ENCODE measurements around the gene MFRP. TPM values are rescaled to one million over a fixed set of nuclear protein-coding genes. Genes with fewer than 3 reads are reported as not detected.

Gene MFRP
- total RNA-seq, 1 experiment from 2014 or later, result not detected

DNA sequence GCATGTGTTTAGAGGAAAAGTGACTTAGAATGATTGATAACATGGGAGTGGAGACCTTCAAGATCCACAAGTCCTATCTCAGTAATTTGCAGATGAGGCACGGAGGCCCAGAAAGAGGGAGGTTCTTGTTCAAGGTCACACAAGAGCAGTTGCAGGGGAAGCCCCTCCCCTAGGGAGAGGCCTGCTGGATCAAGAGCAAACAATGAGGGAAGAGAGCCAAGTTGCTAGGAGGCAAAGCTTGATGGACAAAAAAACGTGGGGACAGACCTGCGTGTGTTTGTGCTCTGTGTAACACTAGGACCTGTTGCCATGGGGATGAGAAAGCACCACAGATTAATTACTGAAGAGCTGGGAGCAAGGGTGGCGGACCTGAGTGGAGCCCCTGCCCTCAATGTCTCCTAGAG is 6.4 kb upstream of the MFRP start:
- Mint-ChIP-seq H3K4me3 (ENCODE audit: low read depth, unreplicated experiment) (no peak overlapping the region), H3K4me1 (ENCODE audit: low read depth, unreplicated experiment) (peaks cover 8% of the 10 kb centered on the region), H3K36me3 (ENCODE audit: insufficient read depth, unreplicated experiment) (no peaks in the 10 kb centered on the region), H3K27ac (ENCODE audit: unreplicated experiment) (no peak overlapping the region), H3K27me3 (ENCODE audit: unreplicated experiment) (peaks cover 39% of the 10 kb centered on the region), H3K9me3 (ENCODE audit: low read depth, unreplicated experiment) (no peaks in the 10 kb centered on the region)
- intact Hi-C loops (cut with micrococcal nuclease; ENCODE audit: unreplicated experiment), result no loop called here
- TF ChIP-seq, protein P1, sequence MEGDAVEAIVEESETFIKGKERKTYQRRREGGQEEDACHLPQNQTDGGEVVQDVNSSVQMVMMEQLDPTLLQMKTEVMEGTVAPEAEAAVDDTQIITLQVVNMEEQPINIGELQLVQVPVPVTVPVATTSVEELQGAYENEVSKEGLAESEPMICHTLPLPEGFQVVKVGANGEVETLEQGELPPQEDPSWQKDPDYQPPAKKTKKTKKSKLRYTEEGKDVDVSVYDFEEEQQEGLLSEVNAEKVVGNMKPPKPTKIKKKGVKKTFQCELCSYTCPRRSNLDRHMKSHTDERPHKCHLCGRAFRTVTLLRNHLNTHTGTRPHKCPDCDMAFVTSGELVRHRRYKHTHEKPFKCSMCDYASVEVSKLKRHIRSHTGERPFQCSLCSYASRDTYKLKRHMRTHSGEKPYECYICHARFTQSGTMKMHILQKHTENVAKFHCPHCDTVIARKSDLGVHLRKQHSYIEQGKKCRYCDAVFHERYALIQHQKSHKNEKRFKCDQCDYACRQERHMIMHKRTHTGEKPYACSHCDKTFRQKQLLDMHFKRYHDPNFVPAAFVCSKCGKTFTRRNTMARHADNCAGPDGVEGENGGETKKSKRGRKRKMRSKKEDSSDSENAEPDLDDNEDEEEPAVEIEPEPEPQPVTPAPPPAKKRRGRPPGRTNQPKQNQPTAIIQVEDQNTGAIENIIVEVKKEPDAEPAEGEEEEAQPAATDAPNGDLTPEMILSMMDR (IDR thresholded peaks at IDR 0.05; ENCODE audit: unreplicated experiment), result no peak
- CTCF ChIA-PET, result interaction anchor here (0.6 to 1.1 kb wide), 3 partner anchors 15 to 268 kb away, joined by 3 to 4 read pairs (median 3); no protein-coding TSS in a partner anchor
- BruUV-seq (replicated peaks), result no TSS peak
- DNase-seq, result no peak

DNA sequence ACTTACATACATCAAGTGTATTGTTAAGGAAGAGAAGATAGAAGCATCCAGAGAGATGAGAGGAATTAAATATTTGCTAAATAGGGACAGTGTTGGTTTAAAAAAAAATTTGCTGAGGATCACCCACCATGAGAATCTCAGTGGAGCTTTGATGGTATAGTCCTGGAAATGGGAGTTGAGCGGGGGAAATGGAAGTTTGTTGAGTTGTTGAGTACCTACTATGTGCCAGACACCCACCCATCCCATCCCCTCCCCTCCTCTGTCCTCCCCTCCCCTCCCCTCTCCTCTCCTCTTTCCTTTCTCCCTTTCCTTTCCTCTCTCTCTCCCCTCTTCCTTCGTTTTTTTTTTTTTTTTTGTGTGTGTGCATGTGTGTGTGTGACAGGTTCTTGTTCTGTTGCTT is 4.7 kb upstream of the MFRP start:
- intact Hi-C loops (cut with micrococcal nuclease; ENCODE audit: unreplicated experiment), result no loop called here
- no peaks in the 10 kb centered on the region for H3K36me3 Mint-ChIP-seq (ENCODE audit: insufficient read depth, unreplicated experiment)
- DNase-seq, result no peak
- no peak overlapping the region for H3K27ac Mint-ChIP-seq (ENCODE audit: unreplicated experiment)
- no peaks in the 10 kb centered on the region for H3K9me3 Mint-ChIP-seq (ENCODE audit: low read depth, unreplicated experiment)
- no peak overlapping the region for H3K4me3 Mint-ChIP-seq (ENCODE audit: low read depth, unreplicated experiment)
- peaks cover 8% of the 10 kb centered on the region for H3K4me1 Mint-ChIP-seq (ENCODE audit: low read depth, unreplicated experiment)
- CTCF ChIA-PET, result no interaction called here
- BruUV-seq (replicated peaks), result no TSS peak
- peaks cover 56% of the 10 kb centered on the region for H3K27me3 Mint-ChIP-seq (ENCODE audit: unreplicated experiment)
- TF ChIP-seq, protein P1 (IDR thresholded peaks at IDR 0.05; ENCODE audit: unreplicated experiment), result no peak

DNA sequence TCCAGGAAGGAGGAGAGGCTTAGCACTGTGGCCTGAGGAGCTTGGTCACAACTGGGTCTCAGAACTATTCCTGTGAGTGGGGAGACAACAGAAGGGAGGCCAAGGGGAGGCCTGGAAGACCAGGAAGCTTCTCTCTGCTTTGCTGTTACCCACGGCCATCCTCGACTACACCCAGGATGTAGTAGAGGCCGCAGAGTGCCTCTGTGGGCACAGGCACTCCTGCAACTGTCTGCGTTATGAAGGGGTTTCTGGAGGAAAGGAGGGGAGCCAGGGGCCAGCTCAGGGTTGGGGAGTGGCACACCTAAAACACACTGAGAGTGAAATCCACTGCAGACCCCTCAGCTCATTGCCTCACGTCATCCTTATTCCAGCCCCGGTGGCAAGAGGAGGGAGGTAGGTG is 3.8 kb upstream of the MFRP start:
- no peak for DNase-seq
- H3K36me3 Mint-ChIP-seq (ENCODE audit: insufficient read depth, unreplicated experiment), result no peaks in the 10 kb centered on the region
- TF ChIP-seq, protein P1 (IDR thresholded peaks at IDR 0.05; ENCODE audit: unreplicated experiment), result no peak
- no peaks in the 10 kb centered on the region for H3K9me3 Mint-ChIP-seq (ENCODE audit: low read depth, unreplicated experiment)
- peaks cover 8% of the 10 kb centered on the region for H3K4me1 Mint-ChIP-seq (ENCODE audit: low read depth, unreplicated experiment)
- CTCF ChIA-PET, result no interaction called here
- H3K27ac Mint-ChIP-seq (ENCODE audit: unreplicated experiment), result no peak overlapping the region
- no TSS peak for BruUV-seq (replicated peaks)
- no peak overlapping the region for H3K4me3 Mint-ChIP-seq (ENCODE audit: low read depth, unreplicated experiment)
- peaks cover 65% of the 10 kb centered on the region for H3K27me3 Mint-ChIP-seq (ENCODE audit: unreplicated experiment)
- intact Hi-C loops (cut with micrococcal nuclease; ENCODE audit: unreplicated experiment), result no loop called here

DNA sequence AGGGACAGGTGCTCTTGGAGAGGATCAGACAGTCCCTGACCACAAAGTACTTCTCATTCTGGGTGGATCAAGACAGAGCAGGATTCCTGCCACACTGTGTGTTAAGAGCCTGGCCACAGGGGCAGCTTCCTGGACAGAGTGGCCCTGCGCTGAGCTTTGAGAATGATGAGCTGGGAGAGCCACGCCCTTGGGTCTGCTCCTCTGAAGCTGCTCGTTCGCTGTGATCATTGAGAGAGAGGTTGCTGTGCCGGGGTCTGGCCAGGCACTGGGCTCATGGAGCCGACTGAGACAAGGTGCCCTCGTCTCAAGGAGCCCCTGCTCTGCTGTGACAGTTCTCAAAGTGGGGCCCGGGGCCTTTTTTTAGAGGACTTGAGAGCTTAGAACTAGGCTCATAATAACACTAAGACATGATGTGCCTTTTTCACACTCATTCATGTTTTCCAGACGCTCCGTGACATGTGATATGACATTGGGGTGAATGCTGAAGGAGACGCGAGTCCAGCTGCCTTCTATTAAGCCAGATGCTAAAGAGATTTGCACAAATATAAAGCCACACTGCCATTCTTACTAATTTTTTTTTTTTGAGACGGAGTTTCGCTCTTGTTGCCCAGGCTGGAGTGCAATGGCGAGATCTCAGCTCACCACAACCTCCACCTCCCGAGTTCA is 1.6 kb upstream of the MFRP start:
- TF ChIP-seq, protein P1 (IDR thresholded peaks at IDR 0.05; ENCODE audit: unreplicated experiment), result no peak
- Mint-ChIP-seq H3K27ac (ENCODE audit: unreplicated experiment) (no peak overlapping the region), H3K36me3 (ENCODE audit: insufficient read depth, unreplicated experiment) (no peaks in the 10 kb centered on the region), H3K4me1 (ENCODE audit: low read depth, unreplicated experiment) (peaks cover 7% of the 10 kb centered on the region), H3K9me3 (ENCODE audit: low read depth, unreplicated experiment) (no peaks in the 10 kb centered on the region), H3K27me3 (ENCODE audit: unreplicated experiment) (peaks cover 83% of the 10 kb centered on the region), H3K4me3 (ENCODE audit: low read depth, unreplicated experiment) (no peak overlapping the region)
- intact Hi-C loops (cut with micrococcal nuclease; ENCODE audit: unreplicated experiment), result no loop called here
- no peak for DNase-seq
- CTCF ChIA-PET, result interaction anchor here (0.7 to 1.4 kb wide), 2 partner anchors 10 to 34 kb away, joined by 3 read pairs; partner anchors contain the start of gene USP2
- BruUV-seq (replicated peaks), result no TSS peak
